ENCODE results near the gene OSBPL10. TPM values are rescaled to one million over a fixed set of nuclear protein-coding genes. Genes with fewer than 3 reads are reported as not detected.

OSBPL10 gene
- total RNA-seq, 1 experiment from 2014 or later: 2.3 TPM

DNA sequence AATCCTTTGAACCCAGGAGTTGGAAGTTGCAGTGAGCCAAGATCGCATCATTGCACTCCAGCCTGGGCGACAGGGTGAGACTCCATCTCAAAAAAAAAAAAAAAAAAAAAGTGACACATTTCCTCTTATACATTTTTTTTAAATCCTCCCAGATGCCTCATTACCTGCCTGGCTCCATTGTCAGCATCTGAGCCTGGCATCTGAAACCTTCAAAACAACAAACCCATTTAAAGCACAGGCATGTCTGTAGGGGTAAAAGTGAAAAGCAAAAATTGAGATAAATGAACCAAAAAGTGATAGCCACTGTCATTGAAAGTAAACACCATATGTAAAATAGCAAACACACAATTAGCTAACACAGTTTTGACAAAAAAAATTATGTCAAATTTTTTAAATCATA lies 38.6 kb downstream of the OSBPL10 start:
- no peaks in the 10 kb centered on the region for H3K27me3 ChIP-seq (replicated peaks; ENCODE audit: insufficient read depth, low read depth, low read length, poor library complexity)
- intact Hi-C loops (cut with micrococcal nuclease; ENCODE audit: unreplicated experiment): no loop called here
- no peaks in the 10 kb centered on the region for H3K4me1 ChIP-seq (ENCODE audit: insufficient read depth, low read length, poor library complexity, severe bottlenecking)
- DNase-seq (ENCODE audit: low spot score): no peak
- no TSS peak for BruUV-seq (replicated peaks)
- ChIA-PET POLR2A (ENCODE audit: low non-redundant PET) (no interaction called here), CTCF (no interaction called here)
- H3K27ac ChIP-seq (ENCODE audit: low read depth, low read length, poor library complexity, severe bottlenecking): no peak overlapping the region
- no peaks in the 10 kb centered on the region for H3K36me3 ChIP-seq (ENCODE audit: insufficient read depth, low read length, poor library complexity, severe bottlenecking)
- H3K4me3 ChIP-seq (ENCODE audit: low read depth, low read length, poor library complexity, severe bottlenecking): no peak overlapping the region
- no peaks in the 10 kb centered on the region for H3K9me3 ChIP-seq (ENCODE audit: low read depth, low read length, poor library complexity, severe bottlenecking)
- no peak for TF ChIP-seq EZH2 (IDR thresholded peaks at IDR 0.05; ENCODE audit: borderline replicate concordance, low read depth, low read length, poor library complexity, severe bottlenecking)

DNA sequence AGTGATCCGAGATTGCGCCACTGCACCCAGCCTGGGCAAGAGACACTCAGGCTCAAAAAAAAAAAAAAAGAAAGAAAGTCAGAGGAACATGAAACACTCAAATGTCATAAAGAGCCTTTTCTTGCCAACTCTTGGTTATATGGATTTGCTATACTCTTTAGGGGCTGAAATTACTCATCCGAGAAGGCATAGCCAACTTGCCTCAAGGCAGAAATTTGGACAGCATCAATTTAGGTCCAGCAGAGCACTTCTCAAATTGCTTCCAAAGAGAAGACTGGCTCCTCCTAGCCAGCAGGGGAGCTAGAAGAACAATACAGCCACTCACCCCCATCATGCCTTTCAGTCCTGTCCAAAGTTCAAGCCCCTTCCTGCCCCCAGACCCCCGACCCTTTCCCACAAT lies 43.8 kb downstream of the OSBPL10 start:
- CTCF ChIA-PET: no interaction called here
- TF ChIP-seq, protein P1, sequence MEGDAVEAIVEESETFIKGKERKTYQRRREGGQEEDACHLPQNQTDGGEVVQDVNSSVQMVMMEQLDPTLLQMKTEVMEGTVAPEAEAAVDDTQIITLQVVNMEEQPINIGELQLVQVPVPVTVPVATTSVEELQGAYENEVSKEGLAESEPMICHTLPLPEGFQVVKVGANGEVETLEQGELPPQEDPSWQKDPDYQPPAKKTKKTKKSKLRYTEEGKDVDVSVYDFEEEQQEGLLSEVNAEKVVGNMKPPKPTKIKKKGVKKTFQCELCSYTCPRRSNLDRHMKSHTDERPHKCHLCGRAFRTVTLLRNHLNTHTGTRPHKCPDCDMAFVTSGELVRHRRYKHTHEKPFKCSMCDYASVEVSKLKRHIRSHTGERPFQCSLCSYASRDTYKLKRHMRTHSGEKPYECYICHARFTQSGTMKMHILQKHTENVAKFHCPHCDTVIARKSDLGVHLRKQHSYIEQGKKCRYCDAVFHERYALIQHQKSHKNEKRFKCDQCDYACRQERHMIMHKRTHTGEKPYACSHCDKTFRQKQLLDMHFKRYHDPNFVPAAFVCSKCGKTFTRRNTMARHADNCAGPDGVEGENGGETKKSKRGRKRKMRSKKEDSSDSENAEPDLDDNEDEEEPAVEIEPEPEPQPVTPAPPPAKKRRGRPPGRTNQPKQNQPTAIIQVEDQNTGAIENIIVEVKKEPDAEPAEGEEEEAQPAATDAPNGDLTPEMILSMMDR (conservative IDR thresholded peaks at IDR 0.05; ENCODE audit: low read depth, low read length): no peak
- no peak for TF ChIP-seq EZH2 (IDR thresholded peaks at IDR 0.05; ENCODE audit: borderline replicate concordance, low read depth, low read length, poor library complexity, severe bottlenecking)
- no peak overlapping the region for H3K27ac ChIP-seq (ENCODE audit: low read depth, low read length, poor library complexity, severe bottlenecking)
- no peak for DNase-seq (ENCODE audit: low spot score)
- no TSS peak for BruUV-seq (replicated peaks)
- intact Hi-C loops (cut with micrococcal nuclease; ENCODE audit: unreplicated experiment): no loop called here
- POLR2A ChIA-PET (ENCODE audit: low non-redundant PET): no interaction called here
- no peaks in the 10 kb centered on the region for H3K9me3 ChIP-seq (ENCODE audit: low read depth, low read length, poor library complexity, severe bottlenecking)
- H3K4me3 ChIP-seq (ENCODE audit: low read depth, low read length, poor library complexity, severe bottlenecking): no peak overlapping the region
- no peaks in the 10 kb centered on the region for H3K27me3 ChIP-seq (replicated peaks; ENCODE audit: insufficient read depth, low read depth, low read length, poor library complexity)
- H3K36me3 ChIP-seq (ENCODE audit: insufficient read depth, low read length, poor library complexity, severe bottlenecking): no peaks in the 10 kb centered on the region
- H3K4me1 ChIP-seq (ENCODE audit: insufficient read depth, low read length, poor library complexity, severe bottlenecking): no peaks in the 10 kb centered on the region

DNA sequence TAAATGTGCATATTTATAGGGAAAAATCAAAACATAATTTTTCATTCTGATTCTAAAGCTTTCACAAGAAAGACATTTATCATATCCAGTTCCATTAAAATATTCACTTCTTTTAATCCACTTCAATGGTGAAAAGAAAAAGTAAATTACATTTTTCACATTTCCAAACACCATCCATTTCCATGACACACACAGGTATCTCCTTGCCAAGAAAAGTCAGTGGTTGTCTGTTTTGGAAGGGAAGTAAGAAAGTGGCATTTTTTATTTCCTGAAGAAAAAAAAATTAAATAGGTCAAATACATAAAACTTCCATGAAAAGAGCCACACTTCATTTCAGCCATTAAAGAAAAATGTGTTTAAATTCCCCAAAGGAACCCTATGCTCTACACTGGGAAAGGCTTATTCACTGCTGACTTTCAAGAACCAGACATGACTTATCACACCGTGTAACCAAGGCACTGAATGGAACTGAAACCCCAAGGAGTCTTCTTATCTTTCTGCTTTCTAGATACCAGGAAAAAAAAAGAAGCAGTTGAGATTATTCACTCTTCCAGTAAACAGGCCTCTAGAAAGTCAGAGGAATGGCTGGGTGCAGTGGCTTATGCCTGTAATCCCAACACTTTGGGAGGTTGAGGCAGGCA lies 44.5 kb downstream of the OSBPL10 start:
- CTCF ChIA-PET: no interaction called here
- no peak for DNase-seq (ENCODE audit: low spot score)
- Histone ChIP-seq H3K27ac (ENCODE audit: low read depth, low read length, poor library complexity, severe bottlenecking) (no peak overlapping the region), H3K4me3 (ENCODE audit: low read depth, low read length, poor library complexity, severe bottlenecking) (no peak overlapping the region), H3K9me3 (ENCODE audit: low read depth, low read length, poor library complexity, severe bottlenecking) (no peaks in the 10 kb centered on the region), H3K36me3 (ENCODE audit: insufficient read depth, low read length, poor library complexity, severe bottlenecking) (no peaks in the 10 kb centered on the region), H3K4me1 (ENCODE audit: insufficient read depth, low read length, poor library complexity, severe bottlenecking) (no peaks in the 10 kb centered on the region), H3K27me3 (replicated peaks; ENCODE audit: insufficient read depth, low read depth, low read length, poor library complexity) (no peaks in the 10 kb centered on the region)
- POLR2A ChIA-PET (ENCODE audit: low non-redundant PET): no interaction called here
- no peak for TF ChIP-seq EZH2 (IDR thresholded peaks at IDR 0.05; ENCODE audit: borderline replicate concordance, low read depth, low read length, poor library complexity, severe bottlenecking)
- TF ChIP-seq, protein P1 (conservative IDR thresholded peaks at IDR 0.05; ENCODE audit: low read depth, low read length): no peak
- BruUV-seq (replicated peaks): no TSS peak
- intact Hi-C loops (cut with micrococcal nuclease; ENCODE audit: unreplicated experiment): no loop called here

DNA sequence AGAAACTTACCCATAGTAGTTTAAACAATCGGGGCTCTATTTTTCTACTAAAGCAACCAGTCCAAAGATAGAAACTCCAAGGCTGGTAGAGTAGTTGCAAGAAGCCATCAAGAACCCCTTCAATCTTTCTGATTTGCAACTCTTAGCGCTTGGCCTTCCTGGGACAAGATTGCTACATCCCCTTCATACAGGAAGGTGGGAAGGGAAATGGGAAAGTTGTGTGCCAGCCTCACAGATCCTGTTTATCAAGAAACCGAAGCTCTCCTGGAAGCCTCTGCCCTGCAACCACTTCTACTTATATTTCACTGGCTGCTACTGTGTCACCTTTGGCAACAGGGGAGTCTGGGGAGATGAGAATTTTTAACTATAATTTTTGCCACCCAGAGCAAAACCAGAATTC lies 46.2 kb downstream of the OSBPL10 start:
- no TSS peak for BruUV-seq (replicated peaks)
- TF ChIP-seq, protein P1 (conservative IDR thresholded peaks at IDR 0.05; ENCODE audit: low read depth, low read length): no peak
- TF ChIP-seq EZH2 (IDR thresholded peaks at IDR 0.05; ENCODE audit: borderline replicate concordance, low read depth, low read length, poor library complexity, severe bottlenecking): no peak
- Histone ChIP-seq H3K4me3 (ENCODE audit: low read depth, low read length, poor library complexity, severe bottlenecking) (no peak overlapping the region), H3K27ac (ENCODE audit: low read depth, low read length, poor library complexity, severe bottlenecking) (no peak overlapping the region), H3K36me3 (ENCODE audit: insufficient read depth, low read length, poor library complexity, severe bottlenecking) (no peaks in the 10 kb centered on the region), H3K4me1 (ENCODE audit: insufficient read depth, low read length, poor library complexity, severe bottlenecking) (no peaks in the 10 kb centered on the region), H3K27me3 (replicated peaks; ENCODE audit: insufficient read depth, low read depth, low read length, poor library complexity) (no peaks in the 10 kb centered on the region), H3K9me3 (ENCODE audit: low read depth, low read length, poor library complexity, severe bottlenecking) (no peaks in the 10 kb centered on the region)
- DNase-seq (ENCODE audit: low spot score): no peak
- intact Hi-C loops (cut with micrococcal nuclease; ENCODE audit: unreplicated experiment): no loop called here
- POLR2A ChIA-PET (ENCODE audit: low non-redundant PET): no interaction called here
- CTCF ChIA-PET: no interaction called here
